GM21526 (cell line): Measurements from ENCODE around the gene ATP1A1.

Experiments used
- ATAC-seq: cut with Tn5 transposase; IDR thresholded peaks from one replicate; pipeline ENCODE4 v1.9.1; 2021; ENCODE audit warnings: moderate library complexity; ENCODE audit not compliant: unreplicated experiment, low FRiP score

Gene ATP1A1

DNA sequence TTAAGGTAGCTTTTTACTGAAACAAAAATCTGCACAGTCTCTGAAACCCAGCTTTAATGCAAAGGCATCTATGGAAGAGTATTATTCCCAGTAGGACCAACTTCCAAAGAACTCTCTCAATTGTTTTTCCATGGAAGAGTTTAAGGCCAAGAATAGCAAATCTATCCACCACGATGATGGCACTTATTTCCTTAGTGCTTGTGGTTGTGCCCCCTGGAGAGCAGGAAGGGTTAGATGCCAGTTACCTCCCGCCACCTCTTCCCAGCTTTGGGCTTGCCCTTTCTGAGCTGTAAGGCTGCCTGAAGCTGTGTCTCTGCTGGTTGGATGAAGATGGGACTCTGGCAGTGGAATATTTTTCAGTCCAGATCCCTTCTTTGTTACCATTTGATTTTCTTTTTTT lies 4.8 kb upstream of the ATP1A1 start:
- no peak for ATAC-seq

DNA sequence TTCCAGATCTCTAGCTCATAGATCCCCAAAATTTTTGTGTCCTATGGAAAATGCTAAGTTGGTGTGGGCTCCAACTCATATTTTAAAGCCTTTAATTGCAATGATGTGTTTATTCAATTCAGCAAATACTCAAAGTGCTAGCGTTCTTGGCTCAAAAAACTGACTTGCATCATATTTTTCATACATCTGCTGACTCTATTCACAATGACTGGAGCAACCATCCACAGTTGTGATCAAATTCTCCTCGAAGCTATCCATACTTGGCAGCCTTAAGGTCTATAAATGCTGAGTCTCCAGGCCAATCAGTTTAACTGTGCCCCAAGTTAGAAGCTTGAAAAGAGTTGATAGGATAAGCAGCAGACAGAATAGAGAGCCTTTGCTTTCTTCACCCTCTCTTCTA lies 2.9 kb upstream of the ATP1A1 start:
- no peak for ATAC-seq

DNA sequence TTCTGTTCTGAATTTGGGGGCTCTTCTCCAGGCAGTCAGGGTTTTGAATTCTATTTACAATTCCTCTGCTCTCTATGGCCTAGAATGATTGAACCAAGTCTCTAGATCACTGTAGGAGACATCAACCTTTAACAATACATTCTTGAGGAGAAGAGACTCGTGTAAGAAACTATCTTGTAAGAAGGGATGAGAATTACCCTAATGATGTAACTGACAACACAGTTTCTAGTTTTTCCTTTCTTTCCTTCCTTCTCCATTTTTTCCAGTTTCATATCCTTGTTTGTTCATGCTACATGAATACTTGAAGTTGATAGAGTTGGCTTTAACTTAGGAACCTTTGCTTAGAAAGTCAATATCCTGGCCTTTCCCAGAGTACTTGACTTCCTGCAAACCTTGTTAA lies 1.3 kb upstream of the ATP1A1 start:
- no peak for ATAC-seq

DNA sequence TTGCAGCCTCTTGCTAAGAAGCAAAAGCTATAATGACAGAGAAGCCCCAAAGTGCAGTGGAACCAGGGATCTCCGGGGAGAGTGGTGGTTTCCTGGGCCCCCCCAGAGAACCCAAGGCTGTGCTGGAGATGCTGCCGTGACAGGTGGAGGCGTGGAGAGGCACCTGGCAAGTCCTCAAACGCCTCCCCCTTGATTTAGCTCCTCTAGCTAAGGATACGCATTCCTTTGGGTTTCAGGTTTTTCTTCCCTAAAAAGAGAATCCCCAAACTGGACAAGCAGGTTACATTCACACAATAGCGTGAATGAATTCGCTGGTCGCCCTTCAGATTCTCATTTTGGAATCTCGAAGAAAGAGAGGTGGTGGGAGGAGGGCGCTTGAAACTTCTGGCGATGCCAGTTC lies 853 bp upstream of the ATP1A1 start:
- no peak for ATAC-seq

DNA sequence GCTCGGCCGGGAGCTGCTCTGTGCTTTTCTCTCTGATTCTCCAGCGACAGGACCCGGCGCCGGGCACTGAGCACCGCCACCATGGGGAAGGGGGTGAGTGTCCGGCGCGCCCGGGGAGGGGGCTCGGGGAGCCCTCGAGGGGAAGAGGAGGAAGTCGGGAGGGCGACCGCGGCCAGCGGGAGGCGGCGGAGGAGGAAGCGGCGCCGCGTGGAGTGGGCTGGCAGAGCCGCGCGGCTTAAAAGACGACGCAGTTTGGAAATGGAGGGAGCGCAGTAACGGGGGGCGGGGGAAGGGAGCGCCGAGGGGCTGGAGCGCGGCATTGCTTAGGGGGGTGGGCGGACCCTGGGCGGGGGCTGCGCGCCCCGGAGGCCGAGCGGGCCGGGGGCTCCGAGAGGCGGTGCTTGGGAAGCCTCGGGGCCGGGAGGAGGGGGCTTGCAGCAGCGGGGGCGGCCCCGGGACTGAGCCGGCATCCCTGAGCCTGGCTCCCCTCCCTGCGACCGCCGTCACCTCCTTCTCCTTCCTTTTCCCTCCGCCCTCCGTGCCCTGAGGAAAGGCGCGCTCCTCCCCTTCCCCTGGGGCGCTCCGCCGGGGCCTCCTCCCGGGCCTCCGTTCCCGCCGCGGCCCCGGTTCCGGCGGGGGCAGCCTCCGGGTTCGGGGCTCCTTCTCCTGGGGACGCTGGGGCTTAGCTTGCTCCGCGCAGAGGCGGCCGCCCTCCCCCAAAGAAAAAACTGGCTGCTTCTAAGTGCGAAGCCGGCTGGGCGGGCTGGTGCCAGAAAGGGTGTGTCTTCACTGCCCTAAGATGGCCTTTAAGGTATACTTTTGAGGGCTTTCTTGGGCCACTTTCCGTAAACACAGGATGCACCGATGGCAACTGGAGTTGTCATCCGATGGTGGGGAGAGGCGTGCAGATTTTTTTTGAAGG lies 648 bp downstream of the ATP1A1 start:
- peak; percentile 3 for ATAC-seq

DNA sequence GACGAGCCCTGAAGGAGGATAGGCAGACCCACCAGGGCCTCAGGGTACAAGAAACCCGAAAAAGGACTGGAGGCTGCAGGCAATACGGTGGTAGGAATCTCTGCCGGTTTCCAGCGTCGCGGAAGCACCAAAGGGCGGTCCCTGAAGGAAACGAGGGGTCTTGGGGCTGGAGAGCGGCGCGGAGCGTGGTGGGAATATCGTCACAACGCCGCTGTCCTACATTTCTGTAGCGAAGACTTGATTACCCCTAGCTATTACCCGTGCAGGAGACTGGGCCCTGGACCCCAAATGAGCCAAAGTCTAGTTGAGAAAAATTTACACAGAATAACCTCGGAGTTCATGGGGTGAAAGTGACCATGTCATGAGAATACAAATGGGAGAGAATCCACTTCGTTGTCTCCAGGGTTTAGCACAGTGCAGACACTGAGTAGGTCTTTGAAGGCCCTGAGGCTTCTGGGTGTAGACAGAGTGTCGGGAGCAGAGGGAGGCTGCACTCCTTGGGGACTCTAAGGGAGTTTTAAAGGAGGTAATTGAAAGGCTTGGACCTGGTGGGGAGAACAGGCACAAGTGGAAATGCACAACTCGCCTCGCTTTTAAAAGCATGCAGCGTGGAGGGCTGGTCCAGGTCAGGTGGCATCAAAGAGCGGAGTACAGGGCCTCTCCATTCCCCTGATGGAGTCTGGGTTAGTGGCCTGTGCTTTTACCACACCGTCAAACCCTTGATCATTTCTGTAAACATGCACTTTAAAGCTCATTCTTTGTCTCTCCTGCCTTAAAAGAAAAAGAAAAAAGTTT lies 1.5 kb downstream of the ATP1A1 start:
- no peak for ATAC-seq

DNA sequence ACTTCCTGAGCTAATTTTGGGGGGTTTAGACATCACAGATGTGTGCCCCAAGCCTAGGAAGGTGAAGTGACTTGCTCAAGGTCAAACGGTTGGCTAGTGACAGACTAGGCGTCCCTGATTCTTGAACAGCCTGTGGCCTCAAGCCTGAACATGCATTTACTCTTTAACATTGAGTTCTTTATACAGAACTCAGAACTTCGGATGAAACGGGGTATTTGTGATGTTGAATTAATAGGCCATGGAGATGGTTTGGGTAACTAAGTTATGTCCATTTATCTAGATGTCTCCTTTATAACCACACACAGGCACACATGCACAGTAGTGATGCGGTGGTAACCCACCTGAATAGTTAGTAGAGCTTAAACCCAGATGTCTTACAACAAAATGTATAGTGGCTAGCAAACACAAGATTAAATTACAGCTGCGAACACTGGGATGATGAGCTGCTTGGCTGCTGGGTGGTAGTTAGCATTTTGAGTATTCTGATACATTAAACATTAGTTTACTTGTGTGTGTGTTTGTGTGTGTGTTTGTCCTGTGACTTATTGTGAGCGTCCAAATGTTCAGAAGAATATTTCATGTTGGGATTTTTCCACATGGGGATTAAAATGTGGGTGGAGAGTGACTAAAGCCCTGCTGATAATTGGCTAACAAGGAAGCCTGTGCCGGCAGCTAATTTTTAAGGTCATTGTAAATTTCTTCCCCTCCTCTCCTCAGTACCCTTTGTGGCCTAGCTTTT lies 2.3 kb downstream of the ATP1A1 start:
- ATAC-seq: no peak

DNA sequence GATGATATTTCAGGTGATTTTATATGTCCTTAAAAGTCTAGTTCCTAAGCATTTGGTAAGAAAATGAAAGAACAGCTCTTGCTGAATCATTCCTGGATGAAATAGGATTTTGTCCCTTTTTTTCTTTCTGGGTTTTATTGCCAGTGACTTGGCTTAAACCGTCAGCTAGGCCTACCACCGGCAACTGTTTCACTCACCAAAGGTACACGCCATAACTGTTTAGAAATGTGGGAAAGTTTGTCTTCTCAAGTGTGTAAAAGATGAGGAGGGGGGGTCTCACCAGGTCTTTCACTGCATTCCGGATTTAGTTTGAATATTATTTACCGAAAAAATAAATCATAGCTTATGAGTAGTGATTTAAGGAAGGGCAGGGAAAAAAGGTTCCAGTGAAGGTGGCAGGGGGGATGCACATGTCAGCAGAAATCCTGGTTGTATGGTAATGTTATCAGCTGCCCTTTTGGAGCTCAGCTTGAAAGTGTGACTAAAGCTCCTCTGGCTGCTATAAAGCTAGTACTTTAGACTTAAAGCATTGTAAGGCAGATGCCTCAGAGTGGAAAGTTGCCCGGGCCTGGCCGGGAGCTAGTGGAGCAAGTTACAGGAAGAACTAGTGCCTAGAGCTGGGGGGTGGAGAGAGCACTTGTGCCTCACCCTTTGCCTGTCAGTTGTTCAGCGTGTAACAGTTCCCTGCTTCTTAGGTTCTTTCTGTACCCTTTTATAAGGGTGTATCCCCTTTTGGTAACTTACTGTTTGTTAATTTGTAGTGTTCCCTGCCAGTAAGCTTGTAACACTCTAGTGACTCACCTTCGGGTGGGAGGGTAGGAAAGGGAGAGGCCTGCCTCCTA lies 3.1 kb downstream of the ATP1A1 start:
- ATAC-seq: no peak

DNA sequence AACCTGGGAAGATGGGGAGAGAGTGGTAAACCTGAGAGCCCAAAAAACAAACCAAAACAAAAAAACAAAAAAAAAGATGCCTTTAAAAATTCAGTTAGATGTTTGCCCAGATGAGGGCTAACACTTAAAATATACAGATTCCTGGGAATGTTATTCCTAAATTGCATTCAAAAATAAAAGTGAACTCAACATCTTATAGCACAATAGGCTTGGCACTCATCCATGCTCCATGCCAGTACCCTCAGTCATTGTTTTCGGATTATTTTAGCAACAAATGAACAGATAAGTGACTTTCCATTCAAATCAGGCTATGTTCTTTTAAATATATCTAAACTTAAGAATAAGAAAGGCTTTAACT lies 3.7 kb downstream of the ATP1A1 start:
- no peak for ATAC-seq

DNA sequence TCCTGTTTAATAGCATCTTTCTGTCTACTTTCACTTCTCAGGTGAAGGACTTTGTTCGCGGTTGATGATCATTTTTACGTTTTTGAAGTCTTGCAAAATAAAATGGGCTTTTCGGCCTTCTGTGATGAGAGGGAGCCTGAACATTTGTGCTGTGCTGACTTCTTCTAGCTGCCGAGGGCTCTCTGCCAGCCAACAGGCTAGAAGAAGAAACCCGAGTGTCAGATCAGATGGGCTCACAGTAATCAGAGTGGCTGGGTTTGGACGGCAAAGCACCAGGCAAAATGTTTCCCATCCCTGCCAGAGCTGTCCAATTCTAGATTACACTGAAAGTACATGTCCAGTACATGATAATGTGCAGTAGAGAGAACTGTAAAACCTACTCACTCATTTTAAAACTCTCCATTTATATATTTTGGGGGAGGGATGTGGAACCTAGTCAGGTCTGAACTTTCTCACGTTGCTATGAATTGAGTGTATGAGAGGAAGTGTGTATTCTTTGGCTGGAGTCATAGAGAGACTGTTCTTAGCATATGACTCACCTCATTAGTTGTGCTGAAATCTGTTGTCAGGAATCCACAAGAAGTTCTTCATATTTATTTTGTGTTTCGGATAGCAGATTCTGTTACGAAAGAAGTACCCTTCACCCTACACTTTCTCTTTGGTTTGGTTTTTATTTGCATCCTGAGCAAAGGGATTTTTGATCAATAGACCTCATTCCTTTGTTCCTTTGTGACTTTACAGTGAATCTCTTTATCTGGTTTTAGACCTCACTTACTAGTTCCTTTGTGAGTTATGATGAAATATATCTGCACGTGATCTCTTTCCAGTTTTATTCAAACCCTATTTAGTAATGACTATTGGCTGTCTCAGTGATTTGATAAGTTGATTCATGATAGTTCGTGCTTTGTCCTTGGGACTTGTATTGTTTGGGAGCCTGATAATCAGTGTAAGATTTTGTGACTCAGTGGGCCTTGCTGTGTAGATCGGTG lies 4.8 kb downstream of the ATP1A1 start:
- peak; percentile 65 for ATAC-seq

DNA sequence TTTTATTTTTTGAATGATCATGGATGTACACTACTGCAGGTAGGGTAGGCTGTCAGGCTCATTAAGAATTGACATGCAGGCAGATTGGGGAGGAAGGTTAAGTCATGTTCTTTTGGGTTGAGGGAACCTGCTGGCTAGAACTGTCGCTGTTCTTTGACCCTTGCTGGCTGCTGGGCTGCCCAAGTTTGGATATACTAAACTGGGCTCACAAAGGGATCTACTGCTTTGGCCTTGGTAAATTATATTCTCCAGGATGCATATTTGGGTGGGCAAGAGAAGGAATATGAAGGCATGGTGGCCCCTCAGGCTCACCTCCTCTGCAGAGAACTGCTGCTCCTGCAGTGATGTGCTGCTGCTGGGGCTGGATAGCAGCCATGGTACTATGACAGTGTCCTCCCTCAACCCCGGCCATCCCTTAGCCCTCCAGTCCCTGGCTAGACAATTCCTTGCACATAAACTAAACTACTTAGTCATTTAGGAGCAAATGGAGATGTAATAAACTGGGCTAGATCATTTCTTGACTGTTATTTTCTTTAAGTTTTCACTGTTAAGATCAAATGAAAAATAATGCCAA lies 6.1 kb downstream of the ATP1A1 start:
- no peak for ATAC-seq

DNA sequence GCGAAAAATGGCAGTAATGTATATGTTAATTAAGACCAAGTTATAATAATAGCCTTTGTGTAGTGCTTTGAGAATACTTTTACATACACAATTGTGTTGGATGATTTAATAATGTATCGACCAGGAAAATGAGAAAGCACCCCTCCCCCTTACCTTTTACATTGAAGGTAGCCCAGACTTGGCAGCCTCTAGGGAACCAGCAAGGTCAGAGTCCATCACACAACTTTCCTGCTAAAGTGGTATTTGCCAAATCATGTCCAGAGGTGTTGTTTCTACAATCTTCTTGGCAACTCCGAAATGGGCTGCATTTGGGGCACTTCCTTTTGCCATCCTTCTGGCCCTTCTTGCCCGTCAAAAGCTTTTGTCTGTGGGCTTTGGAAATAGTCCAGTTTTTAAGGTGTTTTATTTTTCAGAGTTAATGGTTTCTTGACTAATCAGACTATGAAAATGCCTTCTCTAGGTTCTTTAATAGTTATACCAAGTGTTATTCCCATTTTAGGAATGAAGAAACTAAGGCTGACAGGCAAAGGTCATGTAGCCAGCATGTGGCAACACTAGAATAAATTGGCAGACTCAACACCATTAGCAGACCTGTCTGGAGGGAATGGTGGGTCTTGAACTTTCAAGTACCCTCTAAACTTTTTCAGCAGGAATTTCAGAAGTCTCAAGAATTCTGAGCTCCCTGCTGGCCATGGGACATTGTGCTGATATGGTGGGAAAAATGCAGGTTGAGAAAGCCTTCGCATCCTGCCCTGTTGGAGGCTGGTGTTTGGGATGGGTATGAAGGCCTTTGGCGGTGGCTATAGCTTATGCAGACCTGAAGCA lies 6.8 kb downstream of the ATP1A1 start:
- ATAC-seq: no peak

DNA sequence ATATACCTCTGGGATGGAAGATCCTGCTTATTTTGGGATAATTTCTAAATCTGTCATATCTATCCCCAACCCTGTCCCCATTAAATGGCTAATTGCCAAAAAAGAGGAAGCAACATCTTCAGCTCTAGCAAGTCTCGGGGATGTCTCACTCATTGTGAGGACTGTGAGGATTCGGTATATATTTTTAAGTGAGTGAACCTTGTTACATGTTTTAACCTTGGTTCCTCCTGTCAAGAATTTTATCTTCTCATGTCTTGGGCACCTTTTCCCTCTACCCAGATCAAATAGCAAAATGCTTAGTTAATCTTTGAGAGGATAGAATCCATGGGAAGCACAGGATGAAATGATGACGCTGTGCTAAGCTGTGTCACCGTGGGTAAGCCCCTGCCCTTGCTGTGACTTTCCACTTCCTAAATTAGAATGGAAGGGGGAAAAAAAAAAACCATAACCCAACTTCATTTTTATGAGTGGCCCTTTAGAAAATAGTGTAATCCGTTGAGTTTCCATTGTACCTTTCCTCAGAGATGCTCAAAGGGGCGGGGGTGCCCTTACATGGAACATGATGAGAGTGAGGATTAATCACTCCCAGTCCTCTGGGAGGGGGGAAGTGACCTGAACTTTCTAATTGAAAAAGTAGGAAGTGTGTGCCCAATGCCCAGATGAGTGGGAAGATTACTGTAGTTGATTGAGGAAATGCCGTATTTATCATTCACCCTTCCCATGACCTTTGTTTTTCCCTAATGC lies 7.6 kb downstream of the ATP1A1 start:
- ATAC-seq: no peak

DNA sequence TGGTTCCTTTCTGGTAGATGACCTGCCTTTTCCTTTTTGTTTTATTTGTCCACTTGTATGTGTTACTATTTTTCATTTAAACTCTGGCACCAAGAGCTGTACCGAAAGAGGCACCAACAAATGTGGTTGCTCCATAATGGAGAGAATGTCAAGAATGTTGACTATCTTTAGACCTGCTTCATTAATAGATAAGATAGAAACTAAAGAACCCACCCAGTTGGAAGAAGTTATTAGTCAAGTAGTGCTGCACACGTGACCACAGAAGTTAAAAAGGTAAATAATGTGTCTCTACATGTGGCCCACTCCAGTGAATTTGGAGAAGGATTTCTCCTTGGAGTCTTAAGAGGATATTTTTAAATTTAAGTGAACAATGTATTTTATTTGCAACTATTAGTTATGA lies 9.3 kb downstream of the ATP1A1 start:
- no peak for ATAC-seq

DNA sequence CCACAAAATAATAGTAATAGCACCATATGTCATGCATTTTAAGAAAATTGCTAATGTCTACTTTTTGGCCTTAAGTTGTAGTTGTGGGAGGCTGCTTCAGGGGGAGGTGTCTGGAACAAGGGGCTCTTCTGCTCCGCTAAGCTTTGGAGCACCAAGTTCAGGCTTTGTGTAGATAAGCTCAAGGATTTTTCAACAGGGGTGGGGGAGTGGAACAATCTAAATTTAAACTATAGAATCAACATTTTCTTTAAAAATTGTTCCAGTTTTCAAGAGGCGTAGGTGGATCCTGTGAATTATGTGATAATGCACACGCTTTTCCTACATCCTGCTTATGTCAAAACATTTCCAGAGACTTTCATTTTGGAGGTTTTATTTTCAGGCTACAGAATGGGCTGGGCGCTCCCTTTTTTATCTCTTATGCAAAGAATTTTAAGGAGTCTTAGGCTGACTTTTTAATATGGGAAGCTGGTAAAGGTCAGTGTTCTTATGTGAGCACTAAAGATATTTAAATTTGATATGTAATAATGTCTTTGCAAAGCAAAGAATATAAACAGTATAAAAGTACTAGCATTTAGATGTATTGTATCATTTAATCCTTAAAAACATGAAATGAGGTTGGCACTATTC lies 9.9 kb downstream of the ATP1A1 start:
- ATAC-seq: no peak

DNA sequence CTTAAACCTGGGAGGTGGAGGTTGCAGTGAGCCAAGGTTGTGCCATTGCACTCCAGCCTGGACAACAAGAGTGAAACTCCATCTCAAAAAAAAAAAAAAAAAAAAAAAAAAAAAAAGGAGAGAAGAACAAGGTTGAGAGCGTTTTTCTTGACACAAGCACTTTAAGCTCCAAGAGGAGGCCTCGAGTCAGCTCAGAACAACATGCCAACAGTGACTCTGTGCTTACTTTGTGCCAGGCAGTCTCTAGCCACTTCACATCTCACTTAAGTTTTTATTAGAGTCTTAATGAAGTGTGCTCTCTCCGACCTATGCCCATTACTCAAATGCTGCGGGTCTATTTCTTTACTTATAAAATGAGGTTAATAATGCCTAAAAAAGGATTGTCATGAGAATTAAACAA lies 13.0 kb downstream of the ATP1A1 start:
- no peak for ATAC-seq

DNA sequence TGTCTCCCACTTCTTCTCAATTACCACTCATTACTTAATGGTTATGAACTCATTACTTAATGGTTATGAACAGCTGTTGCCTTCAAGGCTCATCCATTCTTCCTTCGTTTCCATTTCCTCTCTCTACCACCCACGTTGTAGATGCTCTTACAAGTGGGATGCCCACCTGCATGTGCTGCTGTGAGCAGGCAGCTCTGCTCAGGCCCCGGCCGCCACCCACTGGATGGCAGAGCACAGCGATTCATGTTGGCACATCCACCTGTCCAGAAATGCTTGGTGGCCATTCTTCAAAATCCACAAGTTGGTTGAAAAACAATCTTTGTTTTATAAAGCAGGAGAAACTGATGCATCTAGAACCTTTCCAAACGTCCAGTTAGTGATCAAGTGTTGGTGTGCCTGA lies 14.5 kb downstream of the ATP1A1 start:
- ATAC-seq: no peak
